ENCODE measurements around the gene MLLT3. TPM values are rescaled to one million over a fixed set of nuclear protein-coding genes. Genes with fewer than 3 reads are reported as not detected.

MLLT3 gene
- total and polyA plus RNA-seq, 2 of the 13 experiments (the other 11 are each of a cell fraction or from before 2014, with no cell fraction given), result 12.3 to 12.6 TPM

DNA sequence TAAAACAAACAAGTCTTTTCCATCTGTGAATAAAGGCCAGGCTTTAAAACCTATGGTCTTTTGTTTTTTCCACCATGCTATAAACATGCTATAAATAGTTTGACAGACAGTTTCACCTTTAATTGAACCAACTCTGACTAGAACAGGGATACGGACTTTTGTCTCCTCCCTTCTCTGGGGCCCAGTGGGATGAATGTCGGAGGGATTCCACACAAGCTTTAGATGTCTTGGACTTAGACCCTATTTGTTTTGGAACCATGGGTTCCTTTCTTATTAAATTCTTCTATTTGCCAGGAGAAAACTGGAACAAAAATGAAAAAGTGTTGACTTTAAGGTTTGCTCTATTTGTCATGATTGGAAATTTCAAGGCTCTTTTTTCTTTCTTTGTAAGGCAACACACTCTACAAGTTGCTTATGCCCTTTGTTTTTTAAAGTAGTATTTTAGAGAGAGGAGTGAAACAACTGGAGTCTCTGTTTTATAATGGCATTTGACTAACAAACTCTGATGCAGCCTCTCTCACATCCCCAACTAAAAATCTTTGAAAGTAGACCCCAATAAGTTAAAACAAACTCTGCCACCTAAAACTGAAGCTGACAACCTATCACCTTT, 145.3 kb downstream of the MLLT3 start:
- H3K27me3 ChIP-seq (ENCODE audit: control insufficient read depth in 1 of 2, insufficient read depth in 2 of 2, low read length in 2 of 2), result no peaks in the 10 kb centered on the region
- intact Hi-C loops (cut with micrococcal nuclease; ENCODE audit: unreplicated experiment), result loop anchor here (5.0 kb wide), 1 partner anchor 145 kb away; the partner anchor contains the start of gene MLLT3
- no peak overlapping the region; a peak in 1 of 6 replicates for H3K4me3 ChIP-seq (replicated peaks in 1 of 3; ENCODE audit: insufficient read depth in 1 of 3, low read depth in 2 of 3, low read length in 3 of 3)
- BruUV-seq (replicated peaks), result no TSS peak
- CTCF ChIA-PET (ENCODE audit: low intra/inter-chr PET ratio, low total read pairs), result no interaction called here
- no peaks in the 10 kb centered on the region for H3K9me3 ChIP-seq (ENCODE audit: low read length)
- peaks cover 46% of the 10 kb centered on the region for H3K4me1 ChIP-seq (ENCODE audit: insufficient read depth, low read length)
- DNase-seq (ENCODE audit: low spot score), result peak; percentile 84
- no peaks in the 10 kb centered on the region for H4K20me1 ChIP-seq (ENCODE audit: insufficient read depth, low read length)
- in situ Hi-C loops (cut with HindIII; ENCODE audit: extremely low pct_ligation_motif_present, low pct_unique_long_range_greater_than_20kb), result no loop called here
- no peak overlapping the region for H2AFZ ChIP-seq (ENCODE audit: low read length)
- peak; percentile 94 for ATAC-seq
- peak overlapping the region; percentile 67 for H3K27ac ChIP-seq (ENCODE audit: extremely low read length, insufficient read depth, low read length)
- no peak overlapping the region for H3K9ac ChIP-seq (ENCODE audit: insufficient read depth, low read depth, low read length)
- H3K36me3 ChIP-seq (replicated peaks in 1 of 2; ENCODE audit: control insufficient read depth in 1 of 2, insufficient read depth in 2 of 2, low read length in 2 of 2), result no peaks in the 10 kb centered on the region
- H3K79me2 ChIP-seq (ENCODE audit: insufficient read depth, low read length), result peaks cover 2% of the 10 kb centered on the region
- 0% methylated on average over 2 of the region's 2 CpGs for WGBS (ENCODE audit: low lambda C conversion rate)
- POLR2A ChIA-PET, result no interaction called here
- peak overlapping the region; percentile 25 for H3K4me2 ChIP-seq (ENCODE audit: low read depth, low read length)
- FAIRE-seq, result no peak
- no peak for TF ChIP-seq REL (CRISPR knock-in tag; conservative IDR thresholded peaks at IDR 0.05)
- TF ChIP-seq ISL2 (CRISPR knock-in tag; IDR thresholded peaks at IDR 0.05), result peak; percentile 44; the same call in 1 of the 2 replicates
- TF ChIP-seq CHD4 (IDR thresholded peaks at IDR 0.05; ENCODE audit: borderline replicate concordance, low read length), result peak; percentile 51; the same call in 1 of the 2 replicates
- no peak for TF ChIP-seq JUN (CRISPR knock-in tag; IDR thresholded peaks at IDR 0.05)
- TF ChIP-seq MTF1 (CRISPR knock-in tag; IDR thresholded peaks at IDR 0.05), result no peak
- no peak for TF ChIP-seq XBP1 (CRISPR knock-in tag; IDR thresholded peaks at IDR 0.05)
- no peak for TF ChIP-seq SOX6 (IDR thresholded peaks at IDR 0.05)
- TF ChIP-seq SOX6 (CRISPR knock-in tag; IDR thresholded peaks at IDR 0.05), result peak; percentile 37; the same call in 1 of the 2 replicates
- 0 out of 2 replicates have a peak, but pooled peaks have one; percentile 17 for TF ChIP-seq POGZ (CRISPR knock-in tag; IDR thresholded peaks at IDR 0.05)
- TF ChIP-seq SOX5 (CRISPR knock-in tag; IDR thresholded peaks at IDR 0.05; ENCODE audit: borderline replicate concordance), result peak; percentile 54; the same call in 1 of the 2 replicates
- TF ChIP-seq NCOR1 (IDR thresholded peaks at IDR 0.05; ENCODE audit: borderline replicate concordance, low read length), result peak; percentile 60; the same call in 1 of the 2 replicates
- TF ChIP-seq BRD4 (CRISPR knock-in tag; IDR thresholded peaks at IDR 0.05), result no peak
- 0 out of 2 replicates have a peak, but pooled peaks have one; percentile 15 for TF ChIP-seq FOXA3 (CRISPR knock-in tag; IDR thresholded peaks at IDR 0.05)
- peak; percentile 23 for TF ChIP-seq ASH2L (IDR thresholded peaks at IDR 0.05; ENCODE audit: insufficient read length, low read depth, low read length)
- peak; percentile 76 for TF ChIP-seq NFIC (IDR thresholded peaks at IDR 0.05; ENCODE audit: low read length)
- TF ChIP-seq ZNF20 (CRISPR knock-in tag; IDR thresholded peaks at IDR 0.05), result no peak
- no peak for TF ChIP-seq JUND (CRISPR knock-in tag; IDR thresholded peaks at IDR 0.05)
- TF ChIP-seq, protein P1, sequence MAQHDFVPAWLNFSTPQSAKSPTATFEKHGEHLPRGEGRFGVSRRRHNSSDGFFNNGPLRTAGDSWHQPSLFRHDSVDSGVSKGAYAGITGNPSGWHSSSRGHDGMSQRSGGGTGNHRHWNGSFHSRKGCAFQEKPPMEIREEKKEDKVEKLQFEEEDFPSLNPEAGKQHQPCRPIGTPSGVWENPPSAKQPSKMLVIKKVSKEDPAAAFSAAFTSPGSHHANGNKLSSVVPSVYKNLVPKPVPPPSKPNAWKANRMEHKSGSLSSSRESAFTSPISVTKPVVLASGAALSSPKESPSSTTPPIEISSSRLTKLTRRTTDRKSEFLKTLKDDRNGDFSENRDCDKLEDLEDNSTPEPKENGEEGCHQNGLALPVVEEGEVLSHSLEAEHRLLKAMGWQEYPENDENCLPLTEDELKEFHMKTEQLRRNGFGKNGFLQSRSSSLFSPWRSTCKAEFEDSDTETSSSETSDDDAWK (CRISPR knock-in tag; IDR thresholded peaks at IDR 0.05), result no peak
- peak; percentile 82 for TF ChIP-seq BCL6 (CRISPR knock-in tag; IDR thresholded peaks at IDR 0.05)
- TF ChIP-seq SOX13 (IDR thresholded peaks at IDR 0.05), result no peak
- TF ChIP-seq SOX13 (CRISPR knock-in tag; conservative IDR thresholded peaks at IDR 0.05 in 1 of 2, IDR thresholded peaks at IDR 0.05 in 1 of 2), result peak in 1 of 2 experiments; percentile 78; a peak in 2 of 4 replicates
- TF ChIP-seq, protein P2, sequence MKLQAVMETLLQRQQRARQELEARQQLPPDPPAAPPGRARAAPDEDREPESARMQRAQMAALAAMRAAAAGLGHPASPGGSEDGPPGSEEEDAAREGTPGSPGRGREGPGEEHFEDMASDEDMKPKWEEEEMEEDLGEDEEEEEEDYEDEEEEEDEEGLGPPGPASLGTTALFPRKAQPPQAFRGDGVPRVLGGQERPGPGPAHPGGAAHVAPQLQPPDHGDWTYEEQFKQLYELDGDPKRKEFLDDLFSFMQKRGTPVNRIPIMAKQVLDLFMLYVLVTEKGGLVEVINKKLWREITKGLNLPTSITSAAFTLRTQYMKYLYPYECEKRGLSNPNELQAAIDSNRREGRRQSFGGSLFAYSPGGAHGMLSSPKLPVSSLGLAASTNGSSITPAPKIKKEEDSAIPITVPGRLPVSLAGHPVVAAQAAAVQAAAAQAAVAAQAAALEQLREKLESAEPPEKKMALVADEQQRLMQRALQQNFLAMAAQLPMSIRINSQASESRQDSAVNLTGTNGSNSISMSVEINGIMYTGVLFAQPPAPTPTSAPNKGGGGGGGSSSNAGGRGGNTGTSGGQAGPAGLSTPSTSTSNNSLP (IDR thresholded peaks at IDR 0.05; ENCODE audit: low read depth, low read length), result peak; percentile 52
- peak; percentile 76 for TF ChIP-seq TCF7 (IDR thresholded peaks at IDR 0.05; ENCODE audit: low read depth)
- TF ChIP-seq ZMYM4 (CRISPR knock-in tag; IDR thresholded peaks at IDR 0.05), result 0 out of 2 replicates have a peak, but pooled peaks have one; percentile 23
- no peak for TF ChIP-seq CAMTA2 (CRISPR knock-in tag; IDR thresholded peaks at IDR 0.05; ENCODE audit: borderline replicate concordance)

Data from HepG2 (cell line).